GM11168 (cell line): ENCODE results near the gene UBAC1.

ENCODE experiments used
- in situ Hi-C: fragments of 300-500 bp; cut with MboI; formaldehyde crosslinking; loops from one replicate; pipeline ENCODE4 v1.12.0; 2022; ENCODE audit warnings: low sequenced_read_pairs; ENCODE audit not compliant: unreplicated experiment

Gene UBAC1

GRCh38 chr9:135994501-135995192 lies 33.5 kb upstream of the UBAC1 start:
- in situ Hi-C loops: no loop called here

GRCh38 chr9:135993765-135994500 lies 32.8 kb upstream of the UBAC1 start:
- in situ Hi-C loops: no loop called here

- in situ Hi-C loops: no loop called here
Observed at GRCh38 chr9:135993409-135993742, 32.2 kb upstream of the UBAC1 start.

GRCh38 chr9:135992486-135993408 lies 31.6 kb upstream of the UBAC1 start:
- in situ Hi-C loops: no loop called here

- in situ Hi-C loops: no loop called here
Observed at GRCh38 chr9:135991771-135992170, 30.6 kb upstream of the UBAC1 start.

GRCh38 chr9:135990468-135991429 lies 29.6 kb upstream of the UBAC1 start:
- in situ Hi-C loops: no loop called here

- in situ Hi-C loops: no loop called here
Observed at GRCh38 chr9:135989722-135990467, 28.7 kb upstream of the UBAC1 start.

- in situ Hi-C loops: no loop called here
Observed at GRCh38 chr9:135989157-135989556, 28.0 kb upstream of the UBAC1 start.

- in situ Hi-C loops: no loop called here
Observed at GRCh38 chr9:135988493-135988892, 27.3 kb upstream of the UBAC1 start.

- in situ Hi-C loops: no loop called here
Observed at GRCh38 chr9:135987838-135988404, 26.7 kb upstream of the UBAC1 start.

- in situ Hi-C loops: no loop called here
Observed at GRCh38 chr9:135986605-135987004, 25.4 kb upstream of the UBAC1 start.

GRCh38 chr9:135985889-135986288 lies 24.7 kb upstream of the UBAC1 start:
- in situ Hi-C loops: no loop called here

GRCh38 chr9:135985459-135985774 lies 24.2 kb upstream of the UBAC1 start:
- in situ Hi-C loops: no loop called here

GRCh38 chr9:135984072-135984710 lies 23.0 kb upstream of the UBAC1 start:
- in situ Hi-C loops: no loop called here

- in situ Hi-C loops: no loop called here
Observed at GRCh38 chr9:135983208-135984071, 22.3 kb upstream of the UBAC1 start.

- in situ Hi-C loops: no loop called here
Observed at GRCh38 chr9:135982499-135983207, 21.5 kb upstream of the UBAC1 start.
